ENCODE measurements around the gene NBPF4. TPM values are rescaled to one million over a fixed set of nuclear protein-coding genes. Genes with fewer than 3 reads are reported as not detected.
"Not testable (repeated sequence)": the region's sequence is repeated elsewhere in the genome, so short reads cannot be mapped to it uniquely, and the experiment has no call there.

NBPF4 gene
- total RNA-seq (2022) (not detected in 2 replicates), Bru-seq, nascent RNA (not detected), BruChase-seq, experiment 1, labeled RNA remaining after a 6-hour chase (not detected), BruChase-seq, experiment 2, labeled RNA remaining after a 2-hour chase (not detected)
- long read RNA-seq, result 0 reads

- H3K36me3 Mint-ChIP-seq (ENCODE audit: insufficient read depth, unreplicated experiment); H3K9me3 Mint-ChIP-seq (ENCODE audit: low read depth, unreplicated experiment); BruUV-seq (replicated peaks); H3K4me3 Mint-ChIP-seq (ENCODE audit: low read depth, unreplicated experiment); CTCF ChIA-PET; DNase-seq; H3K4me1 Mint-ChIP-seq (ENCODE audit: low read depth, unreplicated experiment); intact Hi-C loops (cut with micrococcal nuclease; ENCODE audit: unreplicated experiment); H3K27me3 Mint-ChIP-seq (ENCODE audit: unreplicated experiment); H3K27ac Mint-ChIP-seq (ENCODE audit: unreplicated experiment): not testable (repeated sequence)
These were observed at the start of gene NBPF4 for GRCh38 chr1:108243976-108244375. Gene NBPF4, minus strand, starts transcription at chr1:108244076. Its CDS starts 315 bp downstream, at chr1:108243761.

GRCh38 chr1:108282528-108283257 is 38.8 kb upstream of the NBPF4 start:
- CTCF ChIA-PET; DNase-seq; intact Hi-C loops (cut with micrococcal nuclease; ENCODE audit: unreplicated experiment); H3K27me3 Mint-ChIP-seq (ENCODE audit: unreplicated experiment); BruUV-seq (replicated peaks); H3K36me3 Mint-ChIP-seq (ENCODE audit: insufficient read depth, unreplicated experiment); H3K4me3 Mint-ChIP-seq (ENCODE audit: low read depth, unreplicated experiment); H3K4me1 Mint-ChIP-seq (ENCODE audit: low read depth, unreplicated experiment); H3K27ac Mint-ChIP-seq (ENCODE audit: unreplicated experiment); H3K9me3 Mint-ChIP-seq (ENCODE audit: low read depth, unreplicated experiment): not testable (repeated sequence)

GRCh38 chr1:108272485-108273327 is 28.8 kb upstream of the NBPF4 start:
- not testable (repeated sequence) for BruUV-seq (replicated peaks); H3K9me3 Mint-ChIP-seq (ENCODE audit: low read depth, unreplicated experiment)

GRCh38 chr1:108267097-108267496 is 23.2 kb upstream of the NBPF4 start:
- H3K4me1 Mint-ChIP-seq (ENCODE audit: low read depth, unreplicated experiment); H3K9me3 Mint-ChIP-seq (ENCODE audit: low read depth, unreplicated experiment); H3K36me3 Mint-ChIP-seq (ENCODE audit: insufficient read depth, unreplicated experiment); H3K27me3 Mint-ChIP-seq (ENCODE audit: unreplicated experiment); H3K27ac Mint-ChIP-seq (ENCODE audit: unreplicated experiment); H3K4me3 Mint-ChIP-seq (ENCODE audit: low read depth, unreplicated experiment); BruUV-seq (replicated peaks); DNase-seq; intact Hi-C loops (cut with micrococcal nuclease; ENCODE audit: unreplicated experiment); CTCF ChIA-PET: not testable (repeated sequence)

More at GRCh38 chr1:108272485-108273327, 28.8 kb upstream of the NBPF4 start:
- CTCF ChIA-PET; H3K27me3 Mint-ChIP-seq (ENCODE audit: unreplicated experiment); H3K4me3 Mint-ChIP-seq (ENCODE audit: low read depth, unreplicated experiment); H3K27ac Mint-ChIP-seq (ENCODE audit: unreplicated experiment); H3K4me1 Mint-ChIP-seq (ENCODE audit: low read depth, unreplicated experiment); H3K36me3 Mint-ChIP-seq (ENCODE audit: insufficient read depth, unreplicated experiment); intact Hi-C loops (cut with micrococcal nuclease; ENCODE audit: unreplicated experiment); DNase-seq: not testable (repeated sequence)

- H3K27me3 Mint-ChIP-seq (ENCODE audit: unreplicated experiment); H3K27ac Mint-ChIP-seq (ENCODE audit: unreplicated experiment); CTCF ChIA-PET; H3K4me3 Mint-ChIP-seq (ENCODE audit: low read depth, unreplicated experiment); intact Hi-C loops (cut with micrococcal nuclease; ENCODE audit: unreplicated experiment); H3K9me3 Mint-ChIP-seq (ENCODE audit: low read depth, unreplicated experiment); H3K4me1 Mint-ChIP-seq (ENCODE audit: low read depth, unreplicated experiment); H3K36me3 Mint-ChIP-seq (ENCODE audit: insufficient read depth, unreplicated experiment); DNase-seq; BruUV-seq (replicated peaks): not testable (repeated sequence)
These were observed 18.1 kb upstream of the NBPF4 start for GRCh38 chr1:108261967-108262366.

GRCh38 chr1:108261519-108261918 is 17.6 kb upstream of the NBPF4 start:
- H3K9me3 Mint-ChIP-seq (ENCODE audit: low read depth, unreplicated experiment); H3K4me3 Mint-ChIP-seq (ENCODE audit: low read depth, unreplicated experiment); DNase-seq; CTCF ChIA-PET; BruUV-seq (replicated peaks); H3K27me3 Mint-ChIP-seq (ENCODE audit: unreplicated experiment); H3K36me3 Mint-ChIP-seq (ENCODE audit: insufficient read depth, unreplicated experiment); H3K4me1 Mint-ChIP-seq (ENCODE audit: low read depth, unreplicated experiment); intact Hi-C loops (cut with micrococcal nuclease; ENCODE audit: unreplicated experiment); H3K27ac Mint-ChIP-seq (ENCODE audit: unreplicated experiment): not testable (repeated sequence)

GRCh38 chr1:108260578-108261259 is 16.8 kb upstream of the NBPF4 start:
- intact Hi-C loops (cut with micrococcal nuclease; ENCODE audit: unreplicated experiment); BruUV-seq (replicated peaks); H3K36me3 Mint-ChIP-seq (ENCODE audit: insufficient read depth, unreplicated experiment); H3K27me3 Mint-ChIP-seq (ENCODE audit: unreplicated experiment); H3K4me1 Mint-ChIP-seq (ENCODE audit: low read depth, unreplicated experiment); H3K27ac Mint-ChIP-seq (ENCODE audit: unreplicated experiment); CTCF ChIA-PET; H3K4me3 Mint-ChIP-seq (ENCODE audit: low read depth, unreplicated experiment); DNase-seq; H3K9me3 Mint-ChIP-seq (ENCODE audit: low read depth, unreplicated experiment): not testable (repeated sequence)

GRCh38 chr1:108255426-108255825 is 11.6 kb upstream of the NBPF4 start:
- H3K4me1 Mint-ChIP-seq (ENCODE audit: low read depth, unreplicated experiment); CTCF ChIA-PET; intact Hi-C loops (cut with micrococcal nuclease; ENCODE audit: unreplicated experiment); H3K4me3 Mint-ChIP-seq (ENCODE audit: low read depth, unreplicated experiment); H3K9me3 Mint-ChIP-seq (ENCODE audit: low read depth, unreplicated experiment); H3K27ac Mint-ChIP-seq (ENCODE audit: unreplicated experiment); BruUV-seq (replicated peaks); H3K27me3 Mint-ChIP-seq (ENCODE audit: unreplicated experiment); DNase-seq; H3K36me3 Mint-ChIP-seq (ENCODE audit: insufficient read depth, unreplicated experiment): not testable (repeated sequence)

GRCh38 chr1:108239426-108239825 is 4.5 kb downstream of the NBPF4 start:
- H3K4me3 Mint-ChIP-seq (ENCODE audit: low read depth, unreplicated experiment); H3K36me3 Mint-ChIP-seq (ENCODE audit: insufficient read depth, unreplicated experiment); DNase-seq; H3K27me3 Mint-ChIP-seq (ENCODE audit: unreplicated experiment); H3K9me3 Mint-ChIP-seq (ENCODE audit: low read depth, unreplicated experiment); intact Hi-C loops (cut with micrococcal nuclease; ENCODE audit: unreplicated experiment); CTCF ChIA-PET; H3K27ac Mint-ChIP-seq (ENCODE audit: unreplicated experiment); BruUV-seq (replicated peaks); H3K4me1 Mint-ChIP-seq (ENCODE audit: low read depth, unreplicated experiment): not testable (repeated sequence)

Measured in Calu3 (cell line).